Heart left ventricle (tissue), 13 donors: ENCODE data around the gene CYP2A13.

Experiments
- CTCF ChIP-seq, 12 donors: fragments of 200-600 bp; sonication (generic) in 4 of 12; IDR thresholded peaks; one replicate each; pipeline versions ENCODE4 v1.5.0 to v1.8.0; 2018 to 2022; ENCODE audit warnings: antibody characterized with exemption in 12 of 12, mild to moderate bottlenecking in 5 of 12
- POLR2A ChIP-seq, 2 donors: fragments of 450-650 bp; IDR thresholded peaks; one replicate each; pipeline ENCODE4 v1.6.1; 2017; ENCODE audit warnings: antibody characterized with exemption in 2 of 2, mild to moderate bottlenecking in 2 of 2, moderate library complexity in 2 of 2
- donor health status: ischemic (EF 13 %, LVEDD 7.1; RV severe dilation, severe dysfunction).
- donor health status: DM: no; HTN: yes; CAD: no.
- donor health status: DM: no; HTN: no; CAD: no.
- donor health status: ischemic (EF 25% LVEDD 6.9; RV normal size, moderate dysfunction).
- donor health status: ischemic (EF 25% LVEDD 5.7; RV mildly dilated, moderate dysfunction).
- donor health status: ischemic (EF 35%, LVEDD 5.7; RV mildly dilated, moderate dysfunction).
- donor health status: nonischemic (EF 11% LVEDD 7.7; RV severe dilation, severe dysfunction).
- donor health status: DM: yes; HTN: yes; CAD: no.
- donor health status: PGD.
- donor health status: ischemic (EF 29% LVEDD 5.4; RV normal size, mild dysfunction).
- donor health status: nonischemic (EF 23%, LVEDD 6.1; RV moderate dilation, normal function).

GRCh38 chr19:41095703-41096102 is 7.5 kb downstream of the CYP2A13 start:
- TF ChIP-seq CTCF (IDR thresholded peaks at IDR 0.05), result no peak
- TF ChIP-seq POLR2A (IDR thresholded peaks at IDR 0.05), result no peak
